ENCODE results near the gene ICAM3. TPM values are rescaled to one million over a fixed set of nuclear protein-coding genes. Genes with fewer than 3 reads are reported as not detected.

ICAM3 gene
- total and polyA plus RNA-seq, 4 experiments from 2014 or later: 191 to 287 (median 217) TPM

DNA sequence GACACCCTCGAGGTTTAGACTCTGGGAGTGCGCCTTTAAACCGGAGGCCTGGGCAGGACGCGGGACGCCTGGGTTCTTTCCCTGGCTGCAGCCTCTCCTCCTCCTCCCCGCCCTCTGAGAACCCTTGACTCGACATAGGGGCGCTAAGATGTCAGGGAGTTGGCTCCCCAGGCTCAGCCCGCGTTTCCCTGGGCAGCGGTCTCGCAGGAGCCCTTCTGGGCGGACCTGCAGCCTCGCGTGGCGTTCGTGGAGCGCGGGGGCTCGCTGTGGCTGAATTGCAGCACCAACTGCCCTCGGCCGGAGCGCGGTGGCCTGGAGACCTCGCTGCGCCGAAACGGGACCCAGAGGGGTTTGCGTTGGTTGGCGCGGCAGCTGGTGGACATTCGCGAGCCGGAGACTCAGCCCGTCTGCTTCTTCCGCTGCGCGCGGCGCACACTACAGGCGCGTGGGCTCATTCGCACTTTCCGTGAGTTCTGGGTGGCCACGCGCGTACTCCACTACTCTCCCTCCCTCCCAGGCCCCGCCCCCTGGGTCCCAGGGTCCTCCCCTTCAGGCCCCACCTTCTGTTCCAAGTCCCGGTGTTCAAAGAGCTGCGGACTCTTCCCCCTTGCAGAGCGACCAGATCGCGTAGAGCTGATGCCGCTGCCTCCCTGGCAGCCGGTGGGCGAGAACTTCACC, 48.4 kb downstream of the ICAM3 start:
- Histone ChIP-seq H3K27me3 (ENCODE audit: insufficient read depth, low read length) (peaks cover 71% of the 10 kb centered on the region), H3K27ac (ENCODE audit: low read depth, low read length) (no peak overlapping the region), H3K4me3 (ENCODE audit: low read length in 2 of 2) (peak overlapping the region; percentile 42 to 58), H3K9me3 (ENCODE audit: control insufficient read depth in 1 of 2, low read length in 2 of 2) (no peaks in the 10 kb centered on the region), H3K4me1 (ENCODE audit: insufficient read depth, low read length) (peaks cover 92% of the 10 kb centered on the region), H3K36me3 (ENCODE audit: insufficient read depth, low read length) (peaks cover 1% of the 10 kb centered on the region)
- POLR2A ChIA-PET (ENCODE audit: partially characterized antibody): interaction anchor here (0.6 to 9.3 kb wide), 7 partner anchors 10 to 110 kb away, joined by 3 to 111 read pairs (median 7); partner anchors contain the start of genes ICAM1, RAVER1 and TYK2
- H3K27ac Mint-ChIP-seq: peak overlapping the region in 3 of 7 donors; percentile 78 to 89 (median 80)
- peaks cover 40 to 84% (median 66%) of the 10 kb centered on the region in 4 donors for H3K4me1 Mint-ChIP-seq
- CTCF ChIA-PET (ENCODE audit: partially characterized antibody): interaction anchor here (0.8 to 3.2 kb wide), 5 partner anchors 20 to 409 kb away, joined by 3 to 20 read pairs (median 4); partner anchors contain the start of gene ICAM1
- peak overlapping the region; percentile 76 to 89 (median 83) for H3K4me3 Mint-ChIP-seq
- H3K36me3 Mint-ChIP-seq: peaks cover under 1 to 3% of the 10 kb centered on the region in 2 donors
- peaks cover 43 to 48% of the 10 kb centered on the region in 2 donors for H3K27me3 Mint-ChIP-seq
- peak in 3 of 5 donors; percentile 41 to 43 (median 42) for DNase-seq
- intact Hi-C loops (cut with micrococcal nuclease): no loop called here
- H3K9me3 Mint-ChIP-seq: peaks cover 0 to 11% (median 0%) of the 10 kb centered on the region in 8 donors

DNA sequence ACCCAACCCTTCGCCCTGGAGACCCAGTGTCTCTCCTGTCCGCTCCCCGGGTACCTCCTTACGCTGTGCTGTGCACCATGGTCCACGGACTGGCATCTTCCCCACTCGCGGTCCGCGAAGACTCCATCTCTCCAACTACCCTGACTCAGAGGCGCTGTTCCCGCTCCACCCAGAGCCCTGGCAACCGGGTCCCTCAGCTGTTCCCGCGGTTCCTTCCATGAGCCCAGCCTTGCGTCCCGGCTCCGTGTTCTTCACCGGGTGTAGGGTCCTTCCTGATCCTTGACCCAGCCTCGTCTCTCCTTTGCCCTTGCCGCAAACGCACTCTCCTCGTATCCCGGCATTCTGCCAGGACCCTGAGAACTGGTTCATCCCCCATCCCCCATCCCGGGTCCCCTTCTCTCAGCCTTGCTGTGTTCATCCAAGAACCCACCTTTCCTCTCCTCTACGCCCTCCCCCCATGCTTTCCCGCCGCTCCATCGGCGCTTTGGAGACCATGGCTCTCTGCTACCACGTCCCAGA, 49.0 kb downstream of the ICAM3 start:
- H3K27me3 Mint-ChIP-seq: peaks cover 40 to 43% of the 10 kb centered on the region in 2 donors
- peak in 2 of 5 donors; percentile 19 to 23 for DNase-seq
- H3K4me3 Mint-ChIP-seq: peak overlapping the region; percentile 76 to 89 (median 83)
- Histone ChIP-seq H3K4me3 (ENCODE audit: low read length in 2 of 2) (peak overlapping the region; percentile 42 to 58), H3K27ac (ENCODE audit: low read depth, low read length) (no peak overlapping the region), H3K4me1 (ENCODE audit: insufficient read depth, low read length) (peaks cover 92% of the 10 kb centered on the region), H3K36me3 (ENCODE audit: insufficient read depth, low read length) (peaks cover 7% of the 10 kb centered on the region), H3K27me3 (ENCODE audit: insufficient read depth, low read length) (peaks cover 71% of the 10 kb centered on the region), H3K9me3 (ENCODE audit: control insufficient read depth in 1 of 2, low read length in 2 of 2) (no peaks in the 10 kb centered on the region)
- ChIA-PET CTCF (ENCODE audit: partially characterized antibody) (interaction anchor here (1.6 to 3.2 kb wide), 3 partner anchors 32 to 101 kb away, joined by 5 to 20 read pairs (median 6); no protein-coding TSS in a partner anchor), POLR2A (ENCODE audit: partially characterized antibody) (interaction anchor here (0.6 to 9.3 kb wide), 6 partner anchors 9 to 96 kb away, joined by 3 to 111 read pairs (median 6); partner anchors contain the start of genes ICAM1 and TYK2)
- intact Hi-C loops (cut with micrococcal nuclease): no loop called here
- peaks cover 0 to 9% (median 0%) of the 10 kb centered on the region in 8 donors for H3K9me3 Mint-ChIP-seq
- H3K27ac Mint-ChIP-seq: peak overlapping the region in 3 of 7 donors; percentile 64 to 89 (median 65)
- peaks cover 6 to 9% of the 10 kb centered on the region in 2 donors for H3K36me3 Mint-ChIP-seq
- peaks cover 40 to 84% (median 64%) of the 10 kb centered on the region in 4 donors for H3K4me1 Mint-ChIP-seq

DNA sequence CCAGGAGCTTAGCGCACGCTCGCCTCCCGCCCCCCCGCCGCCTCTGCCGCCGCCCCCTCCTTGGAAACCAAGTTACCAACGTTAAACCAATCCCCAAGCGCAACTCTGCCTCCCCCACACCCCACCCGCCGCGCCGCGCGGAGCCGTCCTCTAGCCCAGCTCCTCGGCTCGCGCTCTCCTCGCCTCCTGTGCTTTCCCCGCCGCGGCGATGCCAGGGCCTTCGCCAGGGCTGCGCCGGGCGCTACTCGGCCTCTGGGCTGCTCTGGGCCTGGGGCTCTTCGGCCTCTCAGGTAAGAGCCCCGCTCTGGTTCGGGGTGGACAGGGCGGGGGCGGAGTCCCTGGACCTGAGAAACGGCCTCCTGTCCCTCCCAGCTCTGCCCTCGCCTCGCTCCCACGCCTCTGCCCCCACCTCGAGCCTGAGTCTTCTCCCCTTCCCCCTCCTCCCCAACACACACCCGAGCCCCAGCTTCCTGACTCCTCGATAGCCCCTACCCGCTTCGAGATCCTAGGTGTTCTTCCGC, 49.5 kb downstream of the ICAM3 start, which contains the start of gene ICAM5:
TSS of gene ICAM5 (plus strand) at position 117 of the 521 bp plus-strand sequence. CDS start at position 209, 92 bp downstream.
- Histone ChIP-seq H3K27me3 (ENCODE audit: insufficient read depth, low read length) (peaks cover 71% of the 10 kb centered on the region), H3K4me1 (ENCODE audit: insufficient read depth, low read length) (peaks cover 87% of the 10 kb centered on the region), H3K27ac (ENCODE audit: low read depth, low read length) (no peak within 1 kb of the TSS), H3K4me3 (ENCODE audit: low read length in 2 of 2) (peak within 1 kb of the TSS; percentile 42 to 64), H3K9me3 (ENCODE audit: control insufficient read depth in 1 of 2, low read length in 2 of 2) (no peaks in the 10 kb centered on the region), H3K36me3 (ENCODE audit: insufficient read depth, low read length) (peaks cover 13% of the 10 kb centered on the region)
- H3K36me3 Mint-ChIP-seq: peaks cover 12 to 14% of the 10 kb centered on the region in 2 donors
- intact Hi-C loops (cut with micrococcal nuclease): loop anchor here (2.0 kb wide), 2 partner anchors 19 to 43 kb away; partner anchors contain the start of genes ICAM1 and RAVER1
- ChIA-PET POLR2A (ENCODE audit: partially characterized antibody) (interaction anchor here (1.0 to 9.3 kb wide), 11 partner anchors 9 to 123 kb away, joined by 3 to 111 read pairs (median 5); partner anchors contain the start of genes ICAM1 and TYK2), CTCF (ENCODE audit: partially characterized antibody) (interaction anchor here (1.6 to 3.2 kb wide), 5 partner anchors 19 to 102 kb away, joined by 4 to 20 read pairs (median 6); partner anchors contain the start of gene ICAM1)
- peak within 1 kb of the TSS; percentile 76 to 89 (median 83) for H3K4me3 Mint-ChIP-seq
- H3K4me1 Mint-ChIP-seq: peaks cover 40 to 83% (median 63%) of the 10 kb centered on the region in 4 donors
- peaks cover 39 to 42% of the 10 kb centered on the region in 2 donors for H3K27me3 Mint-ChIP-seq
- peak within 1 kb of the TSS; percentile 13 to 89 (median 65) for H3K27ac Mint-ChIP-seq
- peak in 2 of 5 donors; percentile 27 to 28 for DNase-seq
- peaks cover 0 to 8% (median 0%) of the 10 kb centered on the region in 8 donors for H3K9me3 Mint-ChIP-seq

DNA sequence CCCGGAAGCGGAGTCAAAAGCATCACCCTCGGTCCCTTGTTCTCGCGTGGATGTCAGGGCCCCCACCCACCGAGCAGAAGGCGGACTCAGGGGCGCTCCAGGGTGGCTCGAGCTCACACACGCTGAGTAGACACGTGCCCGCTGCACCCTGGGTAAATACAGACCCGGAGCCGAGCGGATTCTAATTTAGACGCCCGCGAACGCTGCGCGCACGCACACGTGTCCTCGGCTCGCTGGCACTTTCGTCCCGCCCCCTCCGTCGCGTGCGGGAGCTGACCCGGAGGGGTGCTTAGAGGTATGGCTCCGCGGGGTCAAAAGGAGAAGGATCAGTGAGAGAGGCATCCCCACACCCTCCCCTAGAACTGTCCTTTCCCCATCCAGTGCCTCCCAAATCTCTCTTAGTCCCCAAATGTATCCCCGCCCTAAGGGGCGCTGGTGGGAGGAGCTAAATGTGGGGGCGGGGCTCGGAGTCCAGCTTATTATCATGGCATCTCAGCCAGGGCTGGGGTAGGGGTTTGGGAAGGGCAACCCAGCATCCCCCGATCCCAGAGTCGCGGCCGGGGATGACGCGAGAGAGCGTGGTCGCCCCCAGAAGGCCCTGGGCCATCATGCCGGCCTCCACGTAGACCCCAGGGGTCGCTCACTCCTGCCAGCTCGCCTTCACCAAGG, 50.1 kb downstream of the ICAM3 start:
- ChIA-PET CTCF (ENCODE audit: partially characterized antibody) (interaction anchor here (1.6 to 3.2 kb wide), 5 partner anchors 19 to 102 kb away, joined by 4 to 20 read pairs (median 6); partner anchors contain the start of gene ICAM1), POLR2A (ENCODE audit: partially characterized antibody) (interaction anchor here (1.0 to 9.3 kb wide), 11 partner anchors 8 to 123 kb away, joined by 3 to 111 read pairs (median 5); partner anchors contain the start of genes ICAM1 and TYK2)
- Mint-ChIP-seq H3K4me3 (peak overlapping the region; percentile 72 to 89 (median 80)), H3K4me1 (peaks cover 40 to 82% (median 61%) of the 10 kb centered on the region in 4 donors), H3K9me3 (peaks cover 0 to 8% (median 0%) of the 10 kb centered on the region in 8 donors), H3K36me3 (peaks cover 14 to 16% of the 10 kb centered on the region in 2 donors), H3K27ac (peak overlapping the region in 4 of 7 donors; percentile 65 to 89 (median 80)), H3K27me3 (peaks cover 39 to 42% of the 10 kb centered on the region in 2 donors)
- DNase-seq: peak; percentile 56 to 81 (median 64)
- H3K36me3 ChIP-seq (ENCODE audit: insufficient read depth, low read length): peaks cover 19% of the 10 kb centered on the region
- H3K27me3 ChIP-seq (ENCODE audit: insufficient read depth, low read length): peaks cover 65% of the 10 kb centered on the region
- no peak overlapping the region for H3K27ac ChIP-seq (ENCODE audit: low read depth, low read length)
- no peaks in the 10 kb centered on the region for H3K9me3 ChIP-seq (ENCODE audit: control insufficient read depth in 1 of 2, low read length in 2 of 2)
- peaks cover 81% of the 10 kb centered on the region for H3K4me1 ChIP-seq (ENCODE audit: insufficient read depth, low read length)
- peak overlapping the region; percentile 34 to 64 for H3K4me3 ChIP-seq (ENCODE audit: low read length in 2 of 2)
- intact Hi-C loops (cut with micrococcal nuclease): loop anchor here (2.0 kb wide), 2 partner anchors 18 to 44 kb away; partner anchors contain the start of genes ICAM1 and RAVER1

DNA sequence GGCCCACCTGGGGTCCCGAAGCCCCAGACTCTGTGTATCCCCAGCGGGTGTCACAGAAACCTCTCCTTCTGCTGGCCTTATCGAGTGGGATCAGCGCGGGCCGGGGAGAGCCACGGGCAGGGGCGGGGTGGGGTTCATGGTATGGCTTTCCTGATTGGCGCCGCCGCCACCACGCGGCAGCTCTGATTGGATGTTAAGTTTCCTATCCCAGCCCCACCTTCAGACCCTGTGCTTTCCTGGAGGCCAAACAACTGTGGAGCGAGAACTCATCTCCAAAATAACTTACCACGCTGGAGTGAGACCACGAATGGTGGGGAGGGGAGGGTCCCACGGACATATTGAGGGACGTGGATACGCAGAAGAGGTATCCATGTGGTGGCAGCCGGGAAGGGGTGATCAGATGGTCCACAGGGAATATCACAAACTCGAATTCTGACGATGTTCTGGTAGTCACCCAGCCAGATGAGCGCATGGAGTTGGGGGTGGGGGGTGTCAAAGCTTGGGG, 50.7 kb downstream of the ICAM3 start:
- H3K27ac Mint-ChIP-seq: peak overlapping the region in 5 of 7 donors; percentile 13 to 89 (median 65)
- H3K36me3 ChIP-seq (ENCODE audit: insufficient read depth, low read length): peaks cover 21% of the 10 kb centered on the region
- peaks cover 16 to 18% of the 10 kb centered on the region in 2 donors for H3K36me3 Mint-ChIP-seq
- H3K4me1 ChIP-seq (ENCODE audit: insufficient read depth, low read length): peaks cover 77% of the 10 kb centered on the region
- no peaks in the 10 kb centered on the region for H3K9me3 ChIP-seq (ENCODE audit: control insufficient read depth in 1 of 2, low read length in 2 of 2)
- peaks cover 37 to 42% of the 10 kb centered on the region in 2 donors for H3K27me3 Mint-ChIP-seq
- intact Hi-C loops (cut with micrococcal nuclease): loop anchor here (2.0 kb wide), 2 partner anchors 18 to 44 kb away; partner anchors contain the start of genes ICAM1 and RAVER1
- POLR2A ChIA-PET (ENCODE audit: partially characterized antibody): interaction anchor here (1.0 to 9.3 kb wide), 11 partner anchors 8 to 124 kb away, joined by 3 to 111 read pairs (median 5); partner anchors contain the start of genes ICAM1 and TYK2
- H3K4me3 Mint-ChIP-seq: peak overlapping the region; percentile 72 to 89 (median 80)
- peaks cover 40 to 82% (median 59%) of the 10 kb centered on the region in 4 donors for H3K4me1 Mint-ChIP-seq
- DNase-seq: peak in 2 of 5 donors; percentile 16 to 19
- H3K27ac ChIP-seq (ENCODE audit: low read depth, low read length): no peak overlapping the region
- peaks cover 0 to 8% (median 0%) of the 10 kb centered on the region in 8 donors for H3K9me3 Mint-ChIP-seq
- H3K27me3 ChIP-seq (ENCODE audit: insufficient read depth, low read length): peaks cover 59% of the 10 kb centered on the region
- CTCF ChIA-PET (ENCODE audit: partially characterized antibody): interaction anchor here (0.9 to 3.2 kb wide), 7 partner anchors 18 to 167 kb away, joined by 3 to 20 read pairs (median 5); partner anchors contain the start of gene ICAM1
- H3K4me3 ChIP-seq (ENCODE audit: low read length in 2 of 2): peak overlapping the region; percentile 34 to 64
